GM18517 (cell line): ENCODE data around the gene TIMM8A.
"Not testable (repeated sequence)": the region's sequence is repeated elsewhere in the genome, so short reads cannot be mapped to it uniquely, and the experiment has no call there.

Experiments used
- ATAC-seq: cut with Tn5 transposase; IDR thresholded peaks from one replicate; pipeline ENCODE4 v1.9.1; 2021; ENCODE audit warnings: mild to moderate bottlenecking, moderate library complexity; ENCODE audit not compliant: unreplicated experiment

Gene TIMM8A

DNA sequence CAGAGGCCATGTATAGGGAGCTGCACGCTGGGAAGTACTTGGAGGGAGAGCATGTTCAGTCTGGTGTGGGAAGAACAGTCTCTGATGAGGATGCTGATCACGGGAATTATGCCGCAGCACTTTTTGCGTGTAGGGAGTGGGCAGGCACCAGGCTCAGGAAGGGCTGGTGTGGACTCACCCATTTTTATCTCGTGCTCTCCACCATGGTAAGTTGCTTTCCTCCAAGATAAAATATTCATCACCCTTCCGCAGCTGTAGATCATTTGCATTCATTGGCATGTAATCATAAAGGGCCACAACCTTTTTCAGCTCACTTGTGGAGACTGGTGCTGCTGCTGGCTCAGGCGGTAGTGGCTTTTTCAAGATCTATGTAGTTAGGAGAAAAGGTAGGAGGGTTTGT lies 11.8 kb upstream of the TIMM8A start:
- no peak for ATAC-seq

GRCh38 chrX:101359966-101360365 lies 11.4 kb upstream of the TIMM8A start:
- ATAC-seq = no peak

DNA sequence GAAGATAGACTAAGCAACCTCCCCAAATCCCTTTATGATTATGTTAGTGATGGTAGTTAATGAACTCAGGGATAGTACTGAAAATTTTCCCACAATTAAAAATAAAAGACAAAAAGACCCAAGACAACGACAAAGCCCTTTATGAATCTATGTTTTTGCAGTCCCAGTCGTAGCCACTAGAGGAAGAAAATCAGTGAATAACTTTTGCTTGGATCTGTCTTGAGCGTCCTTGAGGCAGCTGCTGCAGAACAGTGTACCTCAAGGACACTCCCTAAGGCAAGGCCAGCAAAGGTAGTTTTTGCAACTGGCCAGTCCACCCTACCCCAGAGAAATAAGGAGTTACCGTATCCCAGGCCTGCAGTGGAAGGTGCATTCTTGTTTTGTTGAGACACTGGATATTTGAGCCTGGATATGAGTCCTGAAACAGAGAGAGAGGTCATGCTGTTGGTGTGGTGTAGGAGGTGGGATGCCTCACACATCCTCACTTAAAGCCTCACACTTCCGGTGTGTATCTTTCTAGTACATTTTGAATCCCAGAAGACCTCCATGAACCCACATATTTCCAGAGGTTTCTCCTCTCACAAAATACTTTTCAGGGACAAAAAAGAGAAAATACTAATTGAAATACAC lies 8.7 kb upstream of the TIMM8A start:
- no peak for ATAC-seq

- no peak for ATAC-seq
Observed at GRCh38 chrX:101349193-101349562, 636 bp upstream of the TIMM8A start.

DNA sequence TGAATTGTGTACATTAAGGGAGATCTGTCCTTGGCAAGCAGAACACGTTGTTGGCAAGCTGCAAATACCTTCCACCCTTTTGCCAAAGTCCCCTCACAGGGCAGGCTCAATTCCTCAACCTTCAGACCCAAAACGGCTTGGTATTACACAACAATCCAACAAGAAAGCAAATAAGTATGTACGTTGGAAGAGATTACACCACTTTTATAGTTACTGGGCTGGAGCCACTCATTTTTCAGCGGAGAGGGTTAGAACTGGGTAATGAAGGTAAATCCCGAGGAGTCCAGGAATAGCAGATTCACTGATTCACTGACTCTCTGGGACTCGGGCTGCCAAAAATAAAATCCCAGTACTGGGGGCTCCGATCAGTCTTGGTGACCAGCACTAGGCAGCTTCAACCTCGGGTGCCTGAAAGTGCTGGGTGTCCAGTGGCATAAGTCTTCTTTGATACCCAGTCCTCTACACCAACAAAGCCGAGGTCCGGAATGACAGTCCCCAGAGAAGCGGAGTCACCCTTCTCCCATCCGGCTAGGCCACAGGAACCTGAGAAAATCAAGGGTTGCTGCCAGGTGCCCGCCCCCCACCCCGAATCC lies 587 bp downstream of the TIMM8A start:
- ATAC-seq = peak; percentile 5

DNA sequence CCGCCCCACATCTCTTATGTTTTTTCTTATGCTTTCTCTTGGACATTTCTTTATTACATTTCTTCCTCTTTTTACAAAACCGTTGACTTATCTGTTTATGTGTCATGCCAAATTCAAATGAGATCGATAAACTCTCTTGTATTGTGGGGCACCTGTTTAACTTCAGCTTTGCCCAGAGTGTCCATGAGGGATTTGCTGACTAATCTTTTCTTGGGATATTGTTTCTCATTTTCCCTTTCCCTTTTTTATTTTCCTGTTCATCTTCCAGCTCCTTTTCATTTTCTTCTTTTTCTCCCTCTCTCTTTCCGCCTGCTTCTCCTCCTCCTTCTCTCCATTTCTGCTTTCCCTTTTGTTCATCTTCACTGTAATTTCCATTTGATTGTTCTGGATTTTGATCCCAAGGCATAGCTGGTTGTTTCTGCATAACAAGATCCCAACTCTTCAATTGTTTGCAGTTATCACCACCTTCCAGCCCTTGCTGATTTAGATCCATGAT lies 10.7 kb downstream of the TIMM8A start:
- ATAC-seq = no peak

DNA sequence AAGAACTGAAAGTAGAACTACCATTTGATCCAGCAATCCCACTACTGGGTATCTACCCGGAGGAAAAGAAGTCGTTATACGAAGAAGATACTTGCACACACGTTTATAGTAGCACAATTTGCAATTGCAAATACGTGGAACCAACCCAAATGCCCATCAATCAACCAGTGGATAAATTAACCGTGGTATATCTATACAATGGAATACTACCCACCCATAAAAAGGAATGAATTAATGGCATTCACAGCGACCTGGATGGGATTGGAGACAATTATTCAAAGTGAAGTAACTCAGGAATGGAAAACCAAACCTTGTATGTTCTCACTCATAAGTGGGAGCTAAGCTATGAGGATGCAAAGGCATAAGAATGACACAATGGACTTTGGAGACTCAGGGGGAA lies 14.2 kb downstream of the TIMM8A start:
- not testable (repeated sequence) for ATAC-seq

GRCh38 chrX:101326600-101326999 lies 21.9 kb downstream of the TIMM8A start:
- ATAC-seq = not testable (repeated sequence)

GRCh38 chrX:101303790-101304189 lies 44.8 kb downstream of the TIMM8A start:
- no peak for ATAC-seq
